Vagina (tissue), 2 donors: ENCODE results near the gene CNOT1. TPM values are rescaled to one million over a fixed set of nuclear protein-coding genes. Genes with fewer than 3 reads are reported as not detected.
"Not testable (repeated sequence)": the region's sequence is repeated elsewhere in the genome, so short reads cannot be mapped to it uniquely, and the experiment has no call there.

Experiments
- DNase-seq, 2 donors: peaks; one replicate each; pipeline ENCODE4 v3.0.0-alpha.2; 2017; ENCODE audit errors: extremely low spot score in 2 of 2
- H3K27ac ChIP-seq: fragments of 200-600 bp; sonication (generic); one replicate; pipeline ENCODE4 v1.5.1; 2019
- H3K27me3 ChIP-seq: fragments of 200-600 bp; sonication (generic); one replicate; pipeline ENCODE4 v1.5.1; 2019
- H3K36me3 ChIP-seq, 2 donors: fragments of 200-600 bp; sonication (generic); one replicate each; pipeline ENCODE4 v1.5.1; 2017 to 2019
- H3K4me1 ChIP-seq: fragments of 200-600 bp; sonication (generic); one replicate; pipeline ENCODE4 v1.5.1; 2019
- H3K4me3 ChIP-seq, 2 donors: fragments of 200-600 bp; sonication (generic); 1 replicate in 1 of 2; 2 replicates in 1 of 2; pipeline ENCODE4 v1.5.1; 2016 to 2019
- H3K9me3 ChIP-seq: fragments of 200-600 bp; sonication (generic); one replicate; pipeline ENCODE4 v1.5.1; 2019
- POLR2A ChIP-seq, 2 donors: fragments of 450-650 bp; IDR thresholded peaks; one replicate each; pipeline ENCODE4 v1.6.1; 2017; ENCODE audit warnings: antibody characterized with exemption in 2 of 2, mild to moderate bottlenecking in 2 of 2, moderate library complexity in 2 of 2
- POLR2AphosphoS5 ChIP-seq, 2 donors: sonication (generic); formaldehyde crosslinking; IDR thresholded peaks; one replicate each; pipeline ENCODE4 v1.9.0; 2017; ENCODE audit warnings: antibody characterized with exemption in 2 of 2, mild to moderate bottlenecking in 2 of 2, low read depth in 1 of 2; ENCODE audit not compliant: insufficient read depth in 1 of 2
- intact Hi-C: fragments of 100-400 bp; cut with DNase I; formaldehyde crosslinking; loops from one replicate; pipeline ENCODE4 v1.15.1; 2023
- total RNA-seq: library from RNA; depleted of rRNA; stranded (reverse); fragments of >200 nt; gene quantifications from one replicate; pipeline ENCODE4 v1.2.3, GENCODE V29; 2016
- TF ChIP-seq, protein P1 (sequence below), 3 experiments: fragments of 450-650 bp in 2 of 3; fragments of 200-600 bp in 1 of 3; sonication (generic) in 1 of 3; IDR thresholded peaks; one replicate each; pipeline ENCODE4 v1.5.1; 2017 to 2019; ENCODE audit warnings: antibody characterized with exemption in 3 of 3, mild to moderate bottlenecking in 2 of 3, moderate library complexity in 2 of 3

Gene CNOT1
- total RNA-seq, 1 donor from 2014 or later = 115 TPM

DNA sequence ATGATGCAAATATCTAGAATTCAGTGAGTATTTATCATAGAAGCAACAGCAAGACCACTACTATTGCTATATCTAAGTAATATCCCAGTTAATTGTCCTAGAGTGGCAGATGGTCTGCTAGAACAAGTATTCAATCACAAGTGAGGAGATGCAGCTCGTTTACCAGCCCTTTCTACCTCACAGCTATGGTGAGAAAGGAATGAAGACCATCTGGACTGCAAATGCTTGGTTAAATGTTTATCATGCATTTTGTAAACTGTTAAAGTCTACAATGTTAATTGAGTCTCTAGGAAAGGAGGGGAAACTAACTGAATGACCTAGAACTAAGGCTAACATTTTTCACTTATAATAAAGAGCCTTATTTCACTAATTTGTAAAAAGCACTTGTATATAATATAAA, 52.5 kb downstream of the CNOT1 start:
- no peak for TF ChIP-seq POLR2A (IDR thresholded peaks at IDR 0.05)
- TF ChIP-seq, protein P1, sequence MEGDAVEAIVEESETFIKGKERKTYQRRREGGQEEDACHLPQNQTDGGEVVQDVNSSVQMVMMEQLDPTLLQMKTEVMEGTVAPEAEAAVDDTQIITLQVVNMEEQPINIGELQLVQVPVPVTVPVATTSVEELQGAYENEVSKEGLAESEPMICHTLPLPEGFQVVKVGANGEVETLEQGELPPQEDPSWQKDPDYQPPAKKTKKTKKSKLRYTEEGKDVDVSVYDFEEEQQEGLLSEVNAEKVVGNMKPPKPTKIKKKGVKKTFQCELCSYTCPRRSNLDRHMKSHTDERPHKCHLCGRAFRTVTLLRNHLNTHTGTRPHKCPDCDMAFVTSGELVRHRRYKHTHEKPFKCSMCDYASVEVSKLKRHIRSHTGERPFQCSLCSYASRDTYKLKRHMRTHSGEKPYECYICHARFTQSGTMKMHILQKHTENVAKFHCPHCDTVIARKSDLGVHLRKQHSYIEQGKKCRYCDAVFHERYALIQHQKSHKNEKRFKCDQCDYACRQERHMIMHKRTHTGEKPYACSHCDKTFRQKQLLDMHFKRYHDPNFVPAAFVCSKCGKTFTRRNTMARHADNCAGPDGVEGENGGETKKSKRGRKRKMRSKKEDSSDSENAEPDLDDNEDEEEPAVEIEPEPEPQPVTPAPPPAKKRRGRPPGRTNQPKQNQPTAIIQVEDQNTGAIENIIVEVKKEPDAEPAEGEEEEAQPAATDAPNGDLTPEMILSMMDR (IDR thresholded peaks at IDR 0.05) = no peak
- no peak for TF ChIP-seq POLR2AphosphoS5 (IDR thresholded peaks at IDR 0.05; ENCODE audit: insufficient read depth in 1 of 2, low read depth in 1 of 2)
- DNase-seq = no peak
- no peak overlapping the region for H3K27ac ChIP-seq
- H3K4me3 ChIP-seq = no peak overlapping the region
- no peaks in the 10 kb centered on the region for H3K4me1 ChIP-seq
- H3K27me3 ChIP-seq = no peaks in the 10 kb centered on the region
- H3K9me3 ChIP-seq = no peaks in the 10 kb centered on the region
- intact Hi-C loops = no loop called here
- H3K36me3 ChIP-seq = peaks cover 2 to 94% of the 10 kb centered on the region in 2 donors

DNA sequence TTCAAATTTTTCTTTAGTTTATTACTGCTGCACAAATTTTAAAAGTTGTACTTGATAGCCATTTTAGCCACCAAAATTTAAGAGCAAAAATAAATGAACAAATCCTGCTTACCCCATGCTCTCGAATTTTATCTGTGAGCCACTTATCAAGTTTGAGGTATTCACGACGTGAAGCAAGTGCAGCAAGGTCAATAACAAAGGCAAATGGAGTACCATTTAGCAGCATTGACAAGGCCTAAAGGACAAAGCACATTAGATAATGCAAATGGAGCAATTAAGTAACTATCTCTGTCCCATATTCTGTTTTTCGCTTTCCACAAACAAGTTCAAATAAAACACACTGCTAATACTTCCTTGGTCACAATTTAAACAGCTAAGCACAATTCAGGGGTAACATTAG, 54.7 kb downstream of the CNOT1 start:
- DNase-seq = no peak
- Histone ChIP-seq H3K9me3 (no peaks in the 10 kb centered on the region), H3K27ac (no peak overlapping the region), H3K4me1 (no peaks in the 10 kb centered on the region), H3K36me3 (peaks cover 2 to 85% of the 10 kb centered on the region in 2 donors), H3K4me3 (no peak overlapping the region), H3K27me3 (no peaks in the 10 kb centered on the region)
- intact Hi-C loops = no loop called here
- TF ChIP-seq, protein P1 (IDR thresholded peaks at IDR 0.05) = no peak
- TF ChIP-seq POLR2A (IDR thresholded peaks at IDR 0.05) = no peak
- no peak for TF ChIP-seq POLR2AphosphoS5 (IDR thresholded peaks at IDR 0.05; ENCODE audit: insufficient read depth in 1 of 2, low read depth in 1 of 2)

DNA sequence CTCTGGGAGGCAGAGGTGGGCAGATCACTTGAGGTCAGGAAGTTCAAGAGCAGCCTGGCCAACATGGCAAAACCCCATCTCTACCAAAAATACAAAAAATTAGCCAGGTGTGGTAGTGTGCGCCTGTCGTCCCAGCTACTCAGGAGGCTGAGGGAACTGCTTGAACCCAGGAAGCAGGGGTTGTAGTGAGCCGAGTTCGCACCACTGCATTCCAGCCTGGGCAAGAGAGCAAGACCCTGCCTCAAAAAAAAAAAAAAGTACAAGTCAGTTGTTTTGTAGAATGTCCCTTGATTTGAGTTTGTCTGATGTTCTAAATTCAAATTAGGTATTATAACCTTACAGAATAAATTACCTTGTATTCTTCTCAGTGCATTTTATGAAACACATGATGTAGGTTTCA, 63.9 kb downstream of the CNOT1 start:
- H3K4me1 ChIP-seq, DNase-seq, H3K9me3 ChIP-seq, H3K27me3 ChIP-seq, H3K27ac ChIP-seq, intact Hi-C loops, H3K4me3 ChIP-seq: not testable (repeated sequence)
- H3K36me3 ChIP-seq = peaks cover 0 to 37% of the 10 kb centered on the region in 2 donors

DNA sequence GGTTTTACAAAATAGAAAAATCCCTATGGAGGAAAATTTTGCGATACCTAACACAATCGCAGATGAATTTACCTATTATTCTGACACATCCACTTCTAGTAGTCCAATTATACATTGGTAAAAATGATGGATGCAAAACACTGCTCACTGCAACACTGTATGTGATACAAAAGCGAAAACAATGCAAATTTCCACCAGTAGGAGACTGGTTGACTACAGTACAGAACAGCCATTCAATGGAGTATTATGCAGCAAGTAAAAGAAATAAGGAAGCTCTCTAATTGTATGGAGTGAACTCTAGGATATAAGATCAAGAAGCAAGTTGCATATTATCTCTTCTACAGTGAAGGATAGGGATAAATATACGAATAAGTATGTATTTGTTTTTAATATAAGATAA, 65.9 kb downstream of the CNOT1 start:
- H3K9me3 ChIP-seq = no peaks in the 10 kb centered on the region
- no peak overlapping the region for H3K27ac ChIP-seq
- intact Hi-C loops = no loop called here
- H3K36me3 ChIP-seq = peaks cover 3 to 44% of the 10 kb centered on the region in 2 donors
- H3K27me3 ChIP-seq = no peaks in the 10 kb centered on the region
- DNase-seq = no peak
- no peak overlapping the region for H3K4me3 ChIP-seq
- TF ChIP-seq POLR2AphosphoS5 (IDR thresholded peaks at IDR 0.05; ENCODE audit: insufficient read depth in 1 of 2, low read depth in 1 of 2) = no peak
- no peaks in the 10 kb centered on the region for H3K4me1 ChIP-seq

DNA sequence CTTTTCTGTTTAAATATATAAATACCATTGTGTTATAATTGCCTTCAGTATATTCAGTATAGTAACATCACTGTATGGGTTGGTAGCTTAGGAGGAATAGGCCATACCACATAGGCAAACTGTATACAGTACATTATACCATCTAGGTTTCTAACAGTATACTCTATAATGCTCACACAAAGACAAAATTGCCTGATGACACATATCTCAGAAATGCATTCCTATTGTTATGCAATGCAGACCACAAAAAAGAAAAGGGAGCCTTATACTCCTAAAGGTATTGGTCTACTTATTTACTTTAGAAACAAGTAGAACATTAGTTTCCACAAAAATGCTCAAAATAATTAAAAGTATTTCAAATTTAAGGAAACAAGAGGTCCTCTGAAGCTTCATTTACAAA, 66.4 kb downstream of the CNOT1 start:
- intact Hi-C loops = no loop called here
- Histone ChIP-seq H3K9me3 (no peaks in the 10 kb centered on the region), H3K4me3 (no peak overlapping the region), H3K4me1 (no peaks in the 10 kb centered on the region), H3K27ac (no peak overlapping the region), H3K27me3 (no peaks in the 10 kb centered on the region), H3K36me3 (peaks cover 3 to 46% of the 10 kb centered on the region in 2 donors)
- TF ChIP-seq POLR2AphosphoS5 (IDR thresholded peaks at IDR 0.05; ENCODE audit: insufficient read depth in 1 of 2, low read depth in 1 of 2) (no peak), POLR2A (IDR thresholded peaks at IDR 0.05) (no peak)
- TF ChIP-seq, protein P1 (IDR thresholded peaks at IDR 0.05) = no peak
- no peak for DNase-seq

DNA sequence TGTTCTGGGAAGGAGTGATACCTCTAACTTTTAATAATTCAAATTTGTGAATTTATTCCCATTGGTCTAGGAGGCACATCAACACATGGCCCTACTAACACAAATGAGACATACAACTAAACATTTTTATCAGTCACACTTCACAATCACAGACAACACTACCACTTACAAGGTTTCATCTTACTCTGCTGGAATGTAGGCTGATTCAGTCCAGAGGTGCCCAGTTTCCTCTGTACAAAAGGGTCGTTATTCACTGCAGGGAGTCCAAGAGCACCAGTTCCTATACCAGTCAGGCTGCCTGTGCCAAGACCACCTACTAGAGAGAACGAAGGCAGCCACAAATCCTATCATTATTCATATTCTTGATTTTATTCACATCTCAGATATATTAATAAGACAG, 72.9 kb downstream of the CNOT1 start:
- TF ChIP-seq POLR2AphosphoS5 (IDR thresholded peaks at IDR 0.05; ENCODE audit: insufficient read depth in 1 of 2, low read depth in 1 of 2) (no peak), POLR2A (IDR thresholded peaks at IDR 0.05) (no peak)
- TF ChIP-seq, protein P1 (IDR thresholded peaks at IDR 0.05) = no peak
- Histone ChIP-seq H3K36me3 (peaks cover 3 to 75% of the 10 kb centered on the region in 2 donors), H3K27me3 (no peaks in the 10 kb centered on the region), H3K4me3 (no peak overlapping the region), H3K9me3 (no peaks in the 10 kb centered on the region), H3K27ac (no peak overlapping the region), H3K4me1 (no peaks in the 10 kb centered on the region)
- intact Hi-C loops = no loop called here
- no peak for DNase-seq
